ENCODE results near the gene GLI3.

GLI3 gene

DNA sequence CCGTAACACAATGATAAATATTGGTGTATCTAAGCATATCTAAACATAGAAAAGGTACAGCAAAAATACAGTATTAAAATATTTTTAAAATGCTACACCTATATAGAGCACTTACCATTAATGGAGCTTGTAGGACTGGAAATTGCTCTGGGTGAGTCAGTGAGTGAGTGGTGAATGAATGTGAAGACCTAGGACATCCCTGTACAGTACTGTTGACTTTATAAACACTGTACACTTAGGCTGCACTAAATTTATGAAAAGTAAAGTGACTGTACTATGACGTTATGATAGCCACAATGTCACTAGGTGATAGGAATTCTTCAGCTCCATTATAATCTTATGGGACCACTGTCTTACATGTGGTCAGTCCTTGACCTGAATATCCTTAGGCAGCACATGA, 147.0 kb downstream of the GLI3 start:
- no peaks in the 10 kb centered on the region for H3K36me3 ChIP-seq (ENCODE audit: control insufficient read depth, insufficient read depth, low read length)
- H3K27me3 ChIP-seq (replicated peaks; ENCODE audit: control insufficient read depth, insufficient read depth, low read length): no peaks in the 10 kb centered on the region
- TF ChIP-seq CTCF (IDR thresholded peaks at IDR 0.05; ENCODE audit: insufficient read depth, low read length, poor library complexity, severe bottlenecking): no peak
- no peak overlapping the region for H3K4me3 ChIP-seq (replicated peaks; ENCODE audit: low read depth, low read length)
- no peak for DNase-seq (ENCODE audit: extremely low read depth, insufficient read length)

DNA sequence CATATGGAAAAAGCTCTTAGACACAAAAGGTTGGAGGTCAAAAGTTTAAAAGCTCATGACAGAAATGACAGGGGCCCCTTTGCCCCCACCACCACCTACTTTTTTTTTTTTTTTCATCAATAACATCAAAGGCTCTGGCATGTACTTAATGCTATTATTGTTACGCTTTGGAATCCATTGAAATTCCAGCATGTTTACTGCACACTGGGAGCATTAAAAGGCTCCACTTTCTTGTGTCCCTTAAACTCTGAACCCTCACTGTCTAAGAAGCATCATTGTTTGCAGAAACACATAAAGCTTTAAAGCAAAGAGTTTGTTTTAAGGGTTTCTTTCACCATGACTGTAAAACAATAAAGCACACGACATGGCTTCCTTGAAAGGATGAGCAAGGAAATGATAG, 149.4 kb downstream of the GLI3 start:
- H3K4me3 ChIP-seq (replicated peaks; ENCODE audit: low read depth, low read length): no peak overlapping the region
- DNase-seq (ENCODE audit: extremely low read depth, insufficient read length): no peak
- no peaks in the 10 kb centered on the region for H3K27me3 ChIP-seq (replicated peaks; ENCODE audit: control insufficient read depth, insufficient read depth, low read length)
- no peaks in the 10 kb centered on the region for H3K36me3 ChIP-seq (ENCODE audit: control insufficient read depth, insufficient read depth, low read length)
- no peak for TF ChIP-seq CTCF (IDR thresholded peaks at IDR 0.05; ENCODE audit: insufficient read depth, low read length, poor library complexity, severe bottlenecking)

DNA sequence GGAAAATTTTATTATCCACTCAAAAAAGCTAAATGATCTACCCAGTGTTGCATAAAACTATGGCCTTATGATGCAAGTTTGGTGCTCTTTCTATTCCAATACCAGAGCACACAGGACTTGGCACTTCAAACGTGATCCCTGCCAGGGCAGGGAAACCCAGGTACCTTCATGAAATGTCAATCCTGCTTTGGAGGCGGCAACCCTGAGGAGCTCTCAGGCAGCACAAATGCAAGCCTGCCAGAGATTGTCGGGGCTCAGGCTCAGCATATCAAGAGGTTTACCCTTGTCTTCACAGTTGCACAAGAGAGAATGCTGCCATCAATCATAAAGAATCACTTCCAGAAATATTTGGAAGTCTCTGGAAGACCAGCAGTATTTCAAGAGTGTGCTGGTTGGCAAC, 151.5 kb downstream of the GLI3 start:
- no peak for DNase-seq (ENCODE audit: extremely low read depth, insufficient read length)

GRCh38 chr7:42084263-42084662, 152.7 kb downstream of the GLI3 start:
- H3K27me3 ChIP-seq (replicated peaks; ENCODE audit: control insufficient read depth, insufficient read depth, low read length): no peaks in the 10 kb centered on the region; the same call in 1 of the 2 replicates
- no peak for TF ChIP-seq CTCF (IDR thresholded peaks at IDR 0.05; ENCODE audit: insufficient read depth, low read length, poor library complexity, severe bottlenecking)
- no peak overlapping the region for H3K4me3 ChIP-seq (replicated peaks; ENCODE audit: low read depth, low read length)
- no peak for DNase-seq (ENCODE audit: extremely low read depth, insufficient read length)
- H3K36me3 ChIP-seq (ENCODE audit: control insufficient read depth, insufficient read depth, low read length): no peaks in the 10 kb centered on the region

More for the DNA sequence above, 151.5 kb downstream of the GLI3 start:
- H3K27me3 ChIP-seq (replicated peaks; ENCODE audit: control insufficient read depth, insufficient read depth, low read length): no peaks in the 10 kb centered on the region; the same call in 1 of the 2 replicates
- no peak for TF ChIP-seq CTCF (IDR thresholded peaks at IDR 0.05; ENCODE audit: insufficient read depth, low read length, poor library complexity, severe bottlenecking)
- no peak overlapping the region for H3K4me3 ChIP-seq (replicated peaks; ENCODE audit: low read depth, low read length)
- no peaks in the 10 kb centered on the region for H3K36me3 ChIP-seq (ENCODE audit: control insufficient read depth, insufficient read depth, low read length)

- Histone ChIP-seq H3K27me3 (replicated peaks; ENCODE audit: control insufficient read depth, insufficient read depth, low read length) (no peaks in the 10 kb centered on the region; the same call in 1 of the 2 replicates), H3K36me3 (ENCODE audit: control insufficient read depth, insufficient read depth, low read length) (no peaks in the 10 kb centered on the region), H3K4me3 (replicated peaks; ENCODE audit: low read depth, low read length) (no peak overlapping the region)
- DNase-seq (ENCODE audit: extremely low read depth, insufficient read length): no peak
- no peak for TF ChIP-seq CTCF (IDR thresholded peaks at IDR 0.05; ENCODE audit: insufficient read depth, low read length, poor library complexity, severe bottlenecking)
These were observed 153.7 kb downstream of the GLI3 start for GRCh38 chr7:42083284-42083683.

- H3K36me3 ChIP-seq (ENCODE audit: control insufficient read depth, insufficient read depth, low read length): no peaks in the 10 kb centered on the region
- DNase-seq (ENCODE audit: extremely low read depth, insufficient read length): no peak
- no peaks in the 10 kb centered on the region; the same call in 1 of the 2 replicates for H3K27me3 ChIP-seq (replicated peaks; ENCODE audit: control insufficient read depth, insufficient read depth, low read length)
- TF ChIP-seq CTCF (IDR thresholded peaks at IDR 0.05; ENCODE audit: insufficient read depth, low read length, poor library complexity, severe bottlenecking): no peak
- H3K4me3 ChIP-seq (replicated peaks; ENCODE audit: low read depth, low read length): no peak overlapping the region
These were observed 154.9 kb downstream of the GLI3 start for GRCh38 chr7:42082144-42082543.

Measured in GM06990 (cell line).